ENCODE data around the gene PCNT.
A peak's percentile ranks its signal among the peaks of the same experiment; 100 is the strongest.
"Not testable (repeated sequence)": the region's sequence is repeated elsewhere in the genome, so short reads cannot be mapped to it uniquely, and the experiment has no call there.

The PCNT gene

DNA sequence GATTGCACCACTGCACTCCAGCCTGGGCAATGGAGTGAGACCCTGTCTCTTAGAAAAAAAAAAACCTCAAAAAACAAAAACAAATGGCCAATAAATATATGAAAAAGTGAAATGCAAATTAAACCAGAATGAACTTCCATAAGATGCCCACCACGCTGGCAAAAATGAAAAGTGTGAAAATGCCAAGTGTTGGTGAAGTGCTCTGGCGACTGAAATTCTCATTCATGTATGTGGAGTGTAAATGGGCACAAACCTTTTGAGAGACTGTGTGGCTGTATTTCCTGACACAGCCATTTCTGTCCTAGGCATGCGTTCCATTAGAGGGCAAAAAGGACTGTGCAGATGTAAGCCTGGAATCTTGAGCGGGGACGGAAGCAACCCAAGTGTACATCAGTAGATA lies 19.5 kb upstream of the PCNT start:
- no peak for DNase-seq (ENCODE audit: low read depth)

- no peak for DNase-seq (ENCODE audit: low read depth)
These were observed 19.0 kb upstream of the PCNT start for GRCh38 chr21:46304955-46305354.

DNA sequence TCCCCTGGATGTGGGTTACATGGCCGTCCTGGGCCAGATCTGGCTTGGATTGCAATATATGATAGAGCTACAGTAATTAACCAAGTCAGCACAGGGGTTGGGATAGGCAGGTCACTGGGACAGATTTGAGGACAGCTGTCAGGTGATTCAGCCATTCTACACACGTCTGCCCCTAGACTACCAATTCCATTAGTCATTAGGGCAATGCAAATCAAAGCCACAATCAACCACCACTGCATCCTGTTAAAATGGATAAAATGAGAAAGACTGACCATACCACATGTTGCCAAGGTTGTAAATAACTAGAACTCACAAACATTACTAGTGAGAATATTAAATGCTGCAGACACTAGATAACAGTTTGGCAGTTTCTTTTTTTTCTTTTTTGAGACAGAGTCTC lies 16.3 kb upstream of the PCNT start:
- no peak for DNase-seq (ENCODE audit: low read depth)

- no peak for DNase-seq (ENCODE audit: low read depth)
These were observed 15.5 kb upstream of the PCNT start for GRCh38 chr21:46308431-46308830.

DNA sequence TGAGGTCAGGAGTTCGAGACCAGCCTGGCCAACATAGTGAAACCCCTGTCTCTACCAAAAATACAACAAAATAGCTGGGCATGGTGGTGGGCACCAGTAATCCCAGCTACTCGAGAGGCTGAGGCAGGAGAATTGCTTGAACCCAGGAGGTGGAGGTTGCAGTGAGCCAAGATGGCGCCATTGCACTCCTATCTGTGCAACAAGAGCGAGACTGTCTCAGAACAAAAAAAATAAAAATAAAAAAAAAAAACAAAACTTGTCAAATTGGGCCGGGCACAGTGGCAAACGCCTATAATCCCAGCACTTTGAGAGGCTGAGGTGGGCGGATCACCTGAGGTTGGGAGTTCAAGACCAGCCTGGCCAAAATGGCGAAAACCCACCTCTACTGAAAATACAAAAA lies 13.7 kb upstream of the PCNT start:
- not testable (repeated sequence) for DNase-seq (ENCODE audit: low read depth)

DNA sequence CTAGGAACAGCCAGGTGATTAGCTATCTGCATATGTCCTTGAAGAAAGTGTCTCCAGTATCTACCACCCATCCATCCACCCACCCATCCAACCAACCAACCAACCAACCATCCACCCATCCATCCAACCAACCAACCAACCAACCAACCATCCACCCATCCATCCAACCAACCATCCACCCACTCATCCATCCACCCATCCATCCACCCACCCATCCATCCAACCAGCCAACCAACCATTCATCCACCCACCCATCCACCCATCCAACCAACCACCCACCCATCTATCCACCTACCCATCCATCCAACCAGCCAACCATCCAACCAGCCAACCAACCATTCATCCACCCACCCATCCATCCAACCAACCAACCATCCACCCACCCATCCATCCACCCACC lies 12.4 kb upstream of the PCNT start:
- no peak for DNase-seq (ENCODE audit: low read depth)

DNA sequence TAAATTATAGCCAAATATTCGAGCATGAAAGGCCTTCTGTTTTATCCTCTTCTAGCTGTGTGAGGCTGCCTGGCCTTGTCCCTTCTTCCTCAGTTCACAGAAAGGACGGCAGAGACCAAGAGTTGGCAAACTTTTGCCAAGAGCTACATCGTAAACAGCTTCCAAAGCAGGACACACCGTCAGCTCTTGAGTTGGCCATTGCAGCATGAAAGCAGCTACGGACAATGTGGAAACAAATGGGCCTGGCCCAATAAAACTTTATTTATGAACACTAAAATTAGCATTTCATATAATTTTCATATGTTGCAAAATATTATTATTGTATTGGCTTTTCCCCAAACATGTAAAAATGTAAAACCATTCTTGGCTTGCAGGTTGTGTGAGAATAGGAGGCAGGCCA lies 11.0 kb upstream of the PCNT start:
- DNase-seq (ENCODE audit: low read depth) = no peak

GRCh38 chr21:46314441-46315020 lies 9.4 kb upstream of the PCNT start:
- DNase-seq (ENCODE audit: low read depth) = no peak

- no peak for DNase-seq (ENCODE audit: low read depth)
These were observed 7.1 kb upstream of the PCNT start for GRCh38 chr21:46316708-46317324.

DNA sequence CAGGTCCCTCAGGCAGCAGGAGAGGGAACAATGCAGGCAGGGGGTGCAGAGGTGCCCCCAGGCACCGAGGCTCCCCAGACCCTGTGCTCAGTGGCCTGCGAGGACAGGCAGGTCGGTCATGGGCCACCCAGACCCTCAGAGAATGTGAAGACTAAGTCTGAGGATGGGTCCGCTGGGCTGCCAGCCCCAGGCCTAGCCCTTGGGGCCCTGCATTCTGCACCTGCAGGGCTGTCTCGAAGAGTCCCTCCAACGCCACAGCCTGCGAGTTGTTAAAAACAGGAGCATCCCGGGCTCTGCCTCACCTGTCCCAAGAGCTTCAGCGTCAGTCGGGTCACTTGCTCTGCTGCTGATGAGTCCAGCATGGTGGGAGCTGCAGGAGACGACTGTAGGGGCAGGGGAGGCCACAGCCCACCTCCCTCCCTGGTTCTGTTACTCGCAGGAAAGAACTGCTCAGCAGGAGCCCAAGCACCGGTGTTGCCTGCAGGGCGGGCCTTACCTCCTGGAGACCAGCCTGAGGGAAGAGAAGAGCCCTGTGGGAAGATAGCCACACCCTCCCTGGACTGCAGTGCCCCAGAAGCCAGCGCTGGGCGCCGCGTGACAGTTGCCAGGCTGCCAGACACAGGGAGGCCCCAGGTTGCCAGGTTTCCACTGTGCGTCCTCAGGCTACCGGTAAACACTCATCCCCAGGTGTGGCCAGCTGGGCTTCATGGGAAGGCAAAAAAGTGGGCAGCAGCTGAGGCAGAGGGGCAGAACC lies 6.1 kb upstream of the PCNT start:
- no peak for DNase-seq (ENCODE audit: low read depth)

DNA sequence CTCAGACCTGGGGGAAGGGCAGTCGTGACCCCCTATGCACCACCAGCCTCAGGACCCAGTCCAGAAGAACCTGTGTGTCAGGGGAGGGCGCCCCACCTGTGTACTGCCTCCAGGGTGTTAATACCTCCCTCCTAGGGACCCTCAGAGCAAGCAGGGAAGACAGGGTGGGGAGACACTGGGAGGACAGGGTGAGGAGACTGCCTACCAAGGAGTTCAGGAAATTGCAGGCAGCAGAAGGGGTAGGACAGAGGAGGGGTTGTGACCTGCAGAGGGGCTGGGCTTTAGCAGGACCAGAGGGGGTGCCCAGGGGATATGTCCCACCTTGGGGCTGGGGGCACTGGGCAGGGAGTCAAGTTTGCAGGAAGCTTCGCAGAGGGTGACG lies 5.5 kb upstream of the PCNT start:
- DNase-seq (ENCODE audit: low read depth) = no peak

DNA sequence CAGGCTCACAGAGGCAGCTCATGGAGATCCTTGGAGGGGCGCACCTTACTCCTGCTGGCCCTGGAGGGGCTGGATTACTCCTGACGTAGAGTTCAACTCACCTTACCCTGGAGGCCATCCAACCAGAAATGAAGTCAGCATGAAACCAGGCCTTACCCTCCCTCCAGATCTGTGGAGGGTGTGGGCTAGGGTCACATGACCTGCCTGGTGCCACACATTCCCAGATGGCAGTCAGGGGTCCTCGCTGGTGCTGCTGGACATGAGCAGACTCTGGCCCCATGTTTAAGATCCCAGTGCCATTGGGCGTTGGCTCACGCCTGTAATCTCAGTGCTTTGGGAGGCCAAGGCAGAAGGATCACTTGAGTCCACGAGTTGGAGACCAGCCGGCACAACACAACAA lies 4.8 kb upstream of the PCNT start:
- DNase-seq (ENCODE audit: low read depth) = no peak

GRCh38 chr21:46320331-46320801 lies 3.6 kb upstream of the PCNT start:
- no peak for DNase-seq (ENCODE audit: low read depth)

GRCh38 chr21:46322351-46323226 lies 1.4 kb upstream of the PCNT start:
- DNase-seq (ENCODE audit: low read depth) = no peak

- DNase-seq (ENCODE audit: low read depth) = no peak
These were observed 688 bp upstream of the PCNT start for GRCh38 chr21:46323227-46323709.

- peak; percentile 57 for DNase-seq (ENCODE audit: low read depth)
These were observed 575 bp downstream of the PCNT start for GRCh38 chr21:46324390-46325072.

DNA sequence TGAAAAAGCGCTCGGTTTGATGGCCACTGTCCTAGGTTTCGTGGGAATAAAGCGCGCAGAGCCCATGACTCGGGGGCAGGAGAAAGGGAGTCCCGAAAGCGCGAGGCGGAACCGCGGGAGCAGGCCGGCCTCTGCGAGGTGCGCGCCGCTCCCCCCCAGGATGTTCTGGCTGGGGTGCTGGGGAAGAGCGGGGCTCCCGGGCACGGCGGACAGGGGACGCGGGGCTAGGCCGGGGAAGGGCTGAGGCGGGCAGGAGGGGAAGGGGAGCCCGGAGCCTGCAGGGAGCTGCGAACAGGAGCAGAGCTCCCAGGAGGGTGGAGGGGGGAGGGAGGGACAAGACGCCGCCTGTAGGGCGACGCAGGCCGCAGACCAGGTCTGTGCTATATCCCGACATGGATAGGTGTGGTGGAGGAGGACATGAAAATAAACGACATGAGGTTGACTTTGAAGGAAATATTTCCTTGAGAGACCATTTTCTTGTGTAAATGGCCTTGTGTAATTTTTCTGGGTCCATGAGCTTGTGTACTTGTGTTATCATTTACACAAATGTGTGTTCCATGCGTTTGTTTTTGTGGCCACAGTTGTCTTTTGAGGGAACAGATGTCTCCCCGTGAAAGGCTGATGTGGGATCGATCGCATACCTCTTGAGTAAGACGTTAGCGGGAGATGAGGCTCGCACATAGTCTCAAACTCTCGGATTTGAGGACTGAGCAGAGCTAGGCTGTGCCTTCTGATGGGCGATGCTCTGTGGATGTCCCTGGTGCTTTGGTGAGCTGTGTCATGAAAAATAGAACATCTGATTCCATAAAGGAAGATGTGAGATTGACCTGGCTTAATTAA lies 1.3 kb downstream of the PCNT start:
- DNase-seq (ENCODE audit: low read depth) = no peak

GRCh38 chr21:46326110-46326703 lies 2.3 kb downstream of the PCNT start:
- DNase-seq (ENCODE audit: low read depth) = no peak

DNA sequence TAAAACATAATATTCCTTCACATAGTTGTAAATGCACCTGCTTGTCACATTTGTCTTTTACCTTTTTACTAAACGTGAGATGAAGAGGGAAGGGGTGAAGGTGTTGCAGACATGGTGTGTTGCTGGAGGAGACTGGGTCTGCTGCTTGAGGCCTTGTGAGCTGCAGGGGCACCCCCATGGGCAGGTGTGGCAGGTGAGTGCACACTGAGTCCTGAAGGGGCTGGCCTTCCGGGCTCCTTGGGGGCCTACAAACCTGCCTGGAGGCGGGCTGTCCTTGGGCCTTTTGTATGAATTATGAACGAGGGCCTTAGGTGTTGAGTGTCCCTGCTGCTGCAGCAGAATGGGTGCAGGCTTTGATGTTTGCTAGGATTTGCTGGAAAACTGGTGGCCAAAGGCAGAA lies 3.8 kb downstream of the PCNT start:
- no peak for DNase-seq (ENCODE audit: low read depth)

GRCh38 chr21:46328151-46328550 lies 4.2 kb downstream of the PCNT start:
- no peak for DNase-seq (ENCODE audit: low read depth)
